ENCODE results near the gene GRK2. TPM values are rescaled to one million over a fixed set of nuclear protein-coding genes. Genes with fewer than 3 reads are reported as not detected.
A peak's percentile ranks its signal among the peaks of the same experiment; 100 is the strongest.

Gene GRK2
- total and polyA plus RNA-seq, 2 of the 13 experiments (the other 11 are each of a cell fraction or from before 2014, with no cell fraction given): 31.3 to 42.4 TPM

GRCh38 chr11:67239783-67240575, 26.3 kb upstream of the GRK2 start:
- Histone ChIP-seq H3K4me2 (ENCODE audit: low read depth, low read length) (peak overlapping the region; percentile 93), H3K36me3 (replicated peaks in 1 of 2; ENCODE audit: control insufficient read depth in 1 of 2, insufficient read depth in 2 of 2, low read length in 2 of 2) (peaks cover 1 to 13% of the 10 kb centered on the region in 2 experiments), H3K27me3 (ENCODE audit: control insufficient read depth in 1 of 2, insufficient read depth in 2 of 2, low read length in 2 of 2) (no peaks in the 10 kb centered on the region; a peak in 1 of 5 replicates), H3K79me2 (ENCODE audit: insufficient read depth, low read length) (peaks cover 41% of the 10 kb centered on the region), H3K9me3 (ENCODE audit: low read length) (no peaks in the 10 kb centered on the region), H3K27ac (ENCODE audit: extremely low read length, insufficient read depth, low read length) (peak overlapping the region; percentile 89), H3K4me1 (ENCODE audit: insufficient read depth, low read length) (peaks cover 41% of the 10 kb centered on the region), H3K9ac (ENCODE audit: insufficient read depth, low read depth, low read length) (peak overlapping the region; percentile 91), H4K20me1 (ENCODE audit: insufficient read depth, low read length) (peaks cover 11% of the 10 kb centered on the region), H2AFZ (ENCODE audit: low read length) (no peak overlapping the region), H3K4me3 (replicated peaks in 1 of 3; ENCODE audit: insufficient read depth in 1 of 3, low read depth in 2 of 3, low read length in 3 of 3) (peak overlapping the region; percentile 72 to 82 (median 80))
- CTCF ChIA-PET (ENCODE audit: low intra/inter-chr PET ratio, low total read pairs): no interaction called here
- in situ Hi-C loops (cut with HindIII; ENCODE audit: extremely low pct_ligation_motif_present, low pct_unique_long_range_greater_than_20kb) (no loop called here), intact Hi-C loops (cut with micrococcal nuclease; ENCODE audit: unreplicated experiment) (loop anchor here (10.0 kb wide), 1 partner anchor 145 kb away; no protein-coding TSS in a partner anchor)
- ATAC-seq: peak; percentile 97
- POLR2A ChIA-PET: interaction anchor here (0.6 to 3.3 kb wide), 24 partner anchors 8 to 855 kb away, joined by 3 to 20 read pairs (median 4); partner anchors contain the start of genes ANKRD13D, CLCF1, POLD4 and SSH3
- peak; percentile 96 for DNase-seq (ENCODE audit: low spot score)
- BruUV-seq (replicated peaks): TSS peak; percentile 69
- FAIRE-seq: peak; percentile 95
- under 1% methylated on average over 22 of the region's 31 CpGs for WGBS (ENCODE audit: low lambda C conversion rate)
- TF ChIP-seq SYNCRIP (IDR thresholded peaks at IDR 0.05; ENCODE audit: insufficient read depth, low read depth, low read length) (no peak), MAFG (CRISPR knock-in tag; IDR thresholded peaks at IDR 0.05) (peak; percentile 68; the same call in 1 of the 2 replicates), SIN3B (IDR thresholded peaks at IDR 0.05; ENCODE audit: low read length) (no peak; the same call in 1 of the 2 replicates), REL (CRISPR knock-in tag; conservative IDR thresholded peaks at IDR 0.05) (no peak), ARID2 (CRISPR knock-in tag; IDR thresholded peaks at IDR 0.05; ENCODE audit: borderline replicate concordance) (no peak), FOSL2 (CRISPR knock-in tag; IDR thresholded peaks at IDR 0.05) (peak; percentile 82), ZNF883 (CRISPR knock-in tag; IDR thresholded peaks at IDR 0.05; ENCODE audit: not compliant biosample characterization) (no peak), ZMAT3 (CRISPR knock-in tag; conservative IDR thresholded peaks at IDR 0.05) (peak; percentile 89; the same call in 1 of the 2 replicates), ZNF317 (CRISPR knock-in tag; IDR thresholded peaks at IDR 0.05) (no peak), CHD2 (IDR thresholded peaks at IDR 0.05; ENCODE audit: low read depth, low read length) (no peak), FLYWCH1 (CRISPR knock-in tag; IDR thresholded peaks at IDR 0.05) (no peak), KLF15 (CRISPR knock-in tag; IDR thresholded peaks at IDR 0.05; ENCODE audit: borderline replicate concordance) (no peak), ZNF501 (CRISPR knock-in tag; IDR thresholded peaks at IDR 0.05) (peak; percentile 93)
- TF ChIP-seq, protein P1, sequence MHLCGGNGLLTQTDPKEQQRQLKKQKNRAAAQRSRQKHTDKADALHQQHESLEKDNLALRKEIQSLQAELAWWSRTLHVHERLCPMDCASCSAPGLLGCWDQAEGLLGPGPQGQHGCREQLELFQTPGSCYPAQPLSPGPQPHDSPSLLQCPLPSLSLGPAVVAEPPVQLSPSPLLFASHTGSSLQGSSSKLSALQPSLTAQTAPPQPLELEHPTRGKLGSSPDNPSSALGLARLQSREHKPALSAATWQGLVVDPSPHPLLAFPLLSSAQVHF (CRISPR knock-in tag; IDR thresholded peaks at IDR 0.05): no peak
- TF ChIP-seq, protein P2, sequence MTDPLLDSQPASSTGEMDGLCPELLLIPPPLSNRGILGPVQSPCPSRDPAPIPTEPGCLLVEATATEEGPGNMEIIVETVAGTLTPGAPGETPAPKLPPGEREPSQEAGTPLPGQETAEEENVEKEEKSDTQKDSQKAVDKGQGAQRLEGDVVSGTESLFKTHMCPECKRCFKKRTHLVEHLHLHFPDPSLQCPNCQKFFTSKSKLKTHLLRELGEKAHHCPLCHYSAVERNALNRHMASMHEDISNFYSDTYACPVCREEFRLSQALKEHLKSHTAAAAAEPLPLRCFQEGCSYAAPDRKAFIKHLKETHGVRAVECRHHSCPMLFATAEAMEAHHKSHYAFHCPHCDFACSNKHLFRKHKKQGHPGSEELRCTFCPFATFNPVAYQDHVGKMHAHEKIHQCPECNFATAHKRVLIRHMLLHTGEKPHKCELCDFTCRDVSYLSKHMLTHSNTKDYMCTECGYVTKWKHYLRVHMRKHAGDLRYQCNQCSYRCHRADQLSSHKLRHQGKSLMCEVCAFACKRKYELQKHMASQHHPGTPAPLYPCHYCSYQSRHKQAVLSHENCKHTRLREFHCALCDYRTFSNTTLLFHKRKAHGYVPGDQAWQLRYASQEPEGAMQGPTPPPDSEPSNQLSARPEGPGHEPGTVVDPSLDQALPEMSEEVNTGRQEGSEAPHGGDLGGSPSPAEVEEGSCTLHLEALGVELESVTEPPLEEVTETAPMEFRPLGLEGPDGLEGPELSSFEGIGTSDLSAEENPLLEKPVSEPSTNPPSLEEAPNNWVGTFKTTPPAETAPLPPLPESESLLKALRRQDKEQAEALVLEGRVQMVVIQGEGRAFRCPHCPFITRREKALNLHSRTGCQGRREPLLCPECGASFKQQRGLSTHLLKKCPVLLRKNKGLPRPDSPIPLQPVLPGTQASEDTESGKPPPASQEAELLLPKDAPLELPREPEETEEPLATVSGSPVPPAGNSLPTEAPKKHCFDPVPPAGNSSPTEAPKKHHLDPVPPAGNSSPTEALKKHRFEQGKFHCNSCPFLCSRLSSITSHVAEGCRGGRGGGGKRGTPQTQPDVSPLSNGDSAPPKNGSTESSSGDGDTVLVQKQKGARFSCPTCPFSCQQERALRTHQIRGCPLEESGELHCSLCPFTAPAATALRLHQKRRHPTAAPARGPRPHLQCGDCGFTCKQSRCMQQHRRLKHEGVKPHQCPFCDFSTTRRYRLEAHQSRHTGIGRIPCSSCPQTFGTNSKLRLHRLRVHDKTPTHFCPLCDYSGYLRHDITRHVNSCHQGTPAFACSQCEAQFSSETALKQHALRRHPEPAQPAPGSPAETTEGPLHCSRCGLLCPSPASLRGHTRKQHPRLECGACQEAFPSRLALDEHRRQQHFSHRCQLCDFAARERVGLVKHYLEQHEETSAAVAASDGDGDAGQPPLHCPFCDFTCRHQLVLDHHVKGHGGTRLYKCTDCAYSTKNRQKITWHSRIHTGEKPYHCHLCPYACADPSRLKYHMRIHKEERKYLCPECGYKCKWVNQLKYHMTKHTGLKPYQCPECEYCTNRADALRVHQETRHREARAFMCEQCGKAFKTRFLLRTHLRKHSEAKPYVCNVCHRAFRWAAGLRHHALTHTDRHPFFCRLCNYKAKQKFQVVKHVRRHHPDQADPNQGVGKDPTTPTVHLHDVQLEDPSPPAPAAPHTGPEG (CRISPR knock-in tag; IDR thresholded peaks at IDR 0.05): peak; percentile 74; the same call in 1 of the 2 replicates

Data from HepG2 (cell line).